ENCODE results near the gene RANBP3.

The RANBP3 gene

GRCh38 chr19:5932146-5932545, 45.8 kb downstream of the RANBP3 start:
- no peak for DNase-seq (ENCODE audit: extremely low read depth in 1 of 2, low read depth in 1 of 2)

GRCh38 chr19:5931251-5931650, 46.7 kb downstream of the RANBP3 start:
- no peak for DNase-seq (ENCODE audit: extremely low read depth in 1 of 2, low read depth in 1 of 2)

DNA sequence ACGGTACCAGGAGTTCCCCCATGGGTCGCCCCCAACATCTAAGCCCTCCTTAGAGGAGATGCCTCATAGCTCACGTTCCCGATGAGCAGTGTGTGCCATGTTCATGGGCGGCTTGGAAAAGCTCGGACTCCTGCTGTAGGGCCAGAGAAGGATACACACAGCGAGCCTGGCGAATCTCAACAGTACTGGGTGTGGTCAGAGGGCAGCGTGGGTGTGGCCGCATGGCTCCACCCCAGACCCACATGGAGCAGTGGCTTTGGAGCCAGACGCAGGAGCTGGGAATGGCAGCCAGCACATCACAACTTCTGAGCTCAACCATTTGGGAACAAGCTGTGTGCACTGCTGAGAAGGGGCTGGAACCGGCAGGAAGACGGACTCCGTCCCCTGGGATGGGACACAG, 48.3 kb downstream of the RANBP3 start:
- DNase-seq (ENCODE audit: extremely low read depth in 1 of 2, low read depth in 1 of 2): no peak

- no peak for DNase-seq (ENCODE audit: extremely low read depth in 1 of 2, low read depth in 1 of 2)
These were observed 48.8 kb downstream of the RANBP3 start for GRCh38 chr19:5929179-5929578.

GRCh38 chr19:5927441-5927821, 50.5 kb downstream of the RANBP3 start:
- no peak for DNase-seq (ENCODE audit: extremely low read depth in 1 of 2, low read depth in 1 of 2)

DNA sequence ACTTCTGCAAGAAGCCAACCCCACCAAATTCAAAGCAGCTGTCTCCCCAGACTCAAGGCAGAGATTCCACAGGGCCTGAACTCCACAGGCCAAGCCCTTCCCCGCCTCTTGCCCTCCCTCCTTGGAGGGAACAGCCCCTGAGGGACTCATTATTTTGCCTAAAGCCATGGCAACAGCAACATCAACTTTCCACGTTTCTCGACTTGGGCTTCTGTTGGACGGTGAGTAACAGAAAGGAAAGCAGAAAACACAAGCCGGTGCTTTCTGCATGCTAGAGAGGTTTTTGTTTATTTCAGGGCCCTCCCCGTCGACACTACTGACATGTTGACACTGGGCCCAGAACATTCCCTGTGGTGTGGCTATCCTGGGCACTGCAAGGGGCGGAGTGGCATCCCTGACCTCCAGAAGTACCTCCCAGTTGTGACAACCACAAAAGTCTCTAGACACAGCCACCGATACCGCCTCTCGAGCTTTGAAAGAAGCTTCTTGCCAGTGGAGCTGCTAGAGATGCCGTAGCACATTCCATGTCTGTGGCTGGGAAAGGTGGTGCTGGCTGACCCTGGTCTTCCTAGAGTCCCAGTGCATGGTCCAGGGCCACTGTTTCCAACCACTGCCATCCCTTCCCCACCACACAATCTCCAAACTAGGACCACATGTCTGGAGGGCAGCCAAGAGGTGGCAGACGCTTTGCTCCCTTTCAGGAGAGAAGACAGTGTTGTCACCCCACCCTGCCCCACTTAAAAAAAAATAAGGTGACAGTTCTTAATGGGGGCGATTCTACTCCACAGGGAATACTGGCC, 51.1 kb downstream of the RANBP3 start:
- DNase-seq (ENCODE audit: extremely low read depth in 1 of 2, low read depth in 1 of 2): no peak

DNA sequence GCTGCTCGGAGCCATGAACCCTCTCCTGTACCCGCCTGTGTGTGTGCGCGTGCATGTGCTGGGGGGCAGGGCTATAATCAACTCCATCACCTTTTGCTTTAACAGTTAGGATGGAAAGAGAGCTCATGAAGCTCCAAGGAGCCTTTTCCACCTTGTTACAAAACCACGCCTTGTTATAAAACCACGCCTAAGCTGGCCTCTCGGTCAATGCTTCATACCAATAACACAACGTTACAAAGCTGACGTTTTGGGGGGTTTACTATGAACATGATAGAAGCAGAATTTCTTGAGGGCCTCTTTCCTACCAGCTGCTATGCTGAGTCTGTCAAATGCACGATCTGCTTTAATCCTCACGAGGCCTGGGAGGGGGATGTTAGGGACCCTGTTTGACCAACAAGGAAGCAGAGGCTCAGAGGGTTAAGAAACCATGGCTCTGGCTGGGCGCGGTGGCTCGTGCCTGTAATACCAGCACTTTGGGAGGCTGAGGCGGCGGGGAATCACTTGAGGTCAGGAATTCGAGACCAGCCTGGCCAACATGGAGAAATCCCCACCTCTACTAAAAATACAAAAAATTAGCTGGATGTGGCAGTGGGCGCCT, 52.0 kb downstream of the RANBP3 start:
- DNase-seq (ENCODE audit: extremely low read depth in 1 of 2, low read depth in 1 of 2): no peak

- DNase-seq (ENCODE audit: extremely low read depth in 1 of 2, low read depth in 1 of 2): no peak
These were observed 54.6 kb downstream of the RANBP3 start for GRCh38 chr19:5923356-5923755.

- DNase-seq (ENCODE audit: extremely low read depth in 1 of 2, low read depth in 1 of 2): no peak
These were observed 55.8 kb downstream of the RANBP3 start for GRCh38 chr19:5922161-5922545.

DNA sequence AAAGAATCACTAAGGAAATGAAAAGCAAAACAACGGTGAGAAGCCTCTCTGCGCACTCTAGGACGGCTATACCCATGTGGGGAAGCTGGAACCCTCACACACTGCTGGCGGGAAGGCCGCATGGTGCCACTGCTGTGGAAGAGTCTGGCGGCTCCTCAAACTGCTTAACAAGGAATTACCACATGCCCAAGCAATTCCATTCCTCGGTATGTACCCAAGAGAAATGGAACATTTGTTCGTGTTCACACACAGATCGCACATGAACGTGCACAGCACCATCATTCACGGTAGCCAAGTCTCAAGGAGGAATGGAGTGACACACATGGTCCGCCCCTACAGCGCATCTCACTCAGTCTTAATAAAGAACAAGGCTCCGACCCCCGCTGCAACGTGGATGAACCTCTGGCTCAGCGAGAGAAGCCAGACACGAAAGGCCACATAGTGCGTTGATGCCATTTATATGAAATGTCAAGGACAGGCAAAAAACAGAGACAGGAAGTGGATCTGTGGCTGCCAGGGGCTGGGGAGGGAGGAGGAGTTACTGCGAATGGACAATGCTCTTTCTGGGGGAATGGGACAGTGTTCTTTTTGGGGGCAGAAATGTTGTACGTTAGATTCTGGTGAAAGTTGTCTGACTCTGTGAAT, 56.3 kb downstream of the RANBP3 start:
- DNase-seq (ENCODE audit: extremely low read depth in 1 of 2, low read depth in 1 of 2): no peak

DNA sequence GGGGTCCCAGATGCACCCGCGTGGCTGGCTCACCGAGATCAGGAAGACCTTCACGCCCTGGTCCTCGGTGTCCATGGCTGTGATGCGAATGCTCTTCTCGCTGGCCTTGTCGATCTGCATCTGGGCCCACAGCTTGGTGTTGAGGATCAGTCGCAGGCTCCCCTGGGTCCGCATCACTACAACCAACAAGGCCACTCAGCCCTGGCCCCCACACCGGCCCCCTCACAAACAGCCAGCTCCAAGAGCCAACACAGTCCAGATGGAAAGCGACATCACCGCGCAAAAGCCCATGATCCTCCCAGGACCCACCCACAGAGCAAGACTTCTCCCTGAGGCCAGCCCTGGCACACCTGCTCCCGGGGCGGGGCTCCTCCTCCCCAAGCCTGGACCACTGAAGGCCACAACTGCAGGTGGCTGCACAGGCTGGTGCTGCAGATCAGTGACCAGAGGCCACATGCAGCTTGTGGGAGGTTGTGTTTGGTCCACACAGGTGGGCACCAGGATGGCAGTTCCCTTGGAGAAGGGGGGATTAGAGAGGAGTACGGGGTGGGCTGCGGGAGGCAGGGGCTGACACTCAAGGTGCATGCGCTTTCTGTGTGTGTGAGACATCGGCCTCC, 59.4 kb downstream of the RANBP3 start:
- DNase-seq (ENCODE audit: extremely low read depth in 1 of 2, low read depth in 1 of 2): no peak

GRCh38 chr19:5917431-5918107, 60.4 kb downstream of the RANBP3 start:
- DNase-seq (ENCODE audit: extremely low read depth in 1 of 2, low read depth in 1 of 2): no peak

DNA sequence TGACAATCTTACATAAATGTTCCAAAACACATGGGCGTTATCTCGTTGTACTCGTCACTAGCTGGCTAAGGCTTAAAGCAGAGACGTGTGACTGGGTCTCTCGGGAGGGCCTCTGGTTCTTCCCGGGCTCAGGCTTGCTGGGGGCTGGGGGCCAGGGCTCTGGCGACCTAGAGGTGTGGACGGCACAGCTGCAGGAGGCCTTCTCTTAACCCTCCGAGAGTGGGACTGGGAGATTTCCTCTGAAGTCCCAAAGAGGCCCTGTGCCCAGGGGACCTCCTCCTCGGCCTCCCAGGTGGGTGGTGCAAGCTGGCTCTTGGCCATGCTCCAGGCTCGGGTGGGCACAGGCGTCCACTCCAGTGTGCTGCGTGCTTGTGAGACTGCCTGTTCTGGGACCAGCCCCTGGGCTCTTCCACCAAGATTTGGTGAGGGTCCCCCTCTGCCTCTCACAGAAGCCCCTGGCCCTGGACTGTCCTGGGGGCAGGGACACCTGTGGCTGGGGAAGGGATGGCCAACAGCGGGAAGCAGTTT, 61.7 kb downstream of the RANBP3 start:
- no peak for DNase-seq (ENCODE audit: extremely low read depth in 1 of 2, low read depth in 1 of 2)

- no peak for DNase-seq (ENCODE audit: extremely low read depth in 1 of 2, low read depth in 1 of 2)
These were observed 62.2 kb downstream of the RANBP3 start for GRCh38 chr19:5915782-5916165.

DNA sequence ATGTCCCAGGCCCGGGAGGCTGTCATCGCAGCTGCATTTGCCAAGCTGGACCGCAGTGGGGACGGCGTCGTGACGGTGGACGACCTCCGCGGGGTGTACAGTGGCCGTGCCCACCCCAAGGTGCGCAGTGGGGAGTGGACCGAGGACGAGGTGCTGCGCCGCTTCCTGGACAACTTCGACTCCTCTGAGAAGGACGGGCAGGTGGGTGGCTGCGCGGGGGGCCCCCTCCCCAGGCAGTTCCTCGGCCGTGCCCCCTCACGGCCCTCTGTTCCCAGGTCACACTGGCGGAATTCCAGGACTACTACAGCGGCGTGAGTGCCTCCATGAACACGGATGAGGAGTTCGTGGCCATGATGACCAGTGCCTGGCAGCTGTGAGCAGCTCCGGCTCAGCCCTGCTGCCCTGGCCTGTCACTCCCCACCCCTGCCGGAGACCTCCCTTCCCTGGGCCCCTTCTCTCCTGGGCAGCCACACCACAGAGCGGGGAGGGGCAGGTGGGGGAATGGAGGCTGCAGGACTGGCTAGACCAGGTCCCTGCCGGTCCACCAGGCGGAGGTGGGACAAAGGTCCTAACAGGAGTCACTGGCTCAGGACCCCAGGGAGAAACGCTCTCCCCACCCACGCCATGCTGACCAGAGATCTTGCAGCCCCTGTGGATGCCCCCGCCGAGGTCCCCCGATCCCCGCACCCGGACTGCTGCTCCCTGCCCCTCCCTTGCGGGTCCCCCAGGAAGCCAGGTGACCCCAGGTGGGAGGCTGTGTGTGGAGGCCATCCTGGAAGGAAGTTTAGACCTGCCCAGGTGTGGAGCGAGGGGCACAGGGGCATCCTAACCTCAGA, 62.8 kb downstream of the RANBP3 start:
- no peak for DNase-seq (ENCODE audit: extremely low read depth in 1 of 2, low read depth in 1 of 2)

DNA sequence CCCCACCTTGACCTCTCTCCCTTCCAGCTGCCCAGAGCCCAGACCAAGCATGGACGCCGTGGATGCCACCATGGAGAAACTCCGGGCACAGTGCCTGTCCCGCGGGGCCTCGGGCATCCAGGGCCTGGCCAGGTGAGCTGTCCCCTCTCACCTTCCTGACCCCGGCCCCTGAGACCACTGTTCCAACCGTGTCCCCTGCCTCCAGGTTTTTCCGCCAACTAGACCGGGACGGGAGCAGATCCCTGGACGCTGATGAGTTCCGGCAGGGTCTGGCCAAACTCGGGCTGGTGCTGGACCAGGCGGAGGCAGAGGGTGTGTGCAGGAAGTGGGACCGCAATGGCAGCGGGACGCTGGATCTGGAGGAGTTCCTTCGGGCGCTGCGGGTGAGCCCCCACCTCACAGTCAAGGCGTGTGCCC, 63.6 kb downstream of the RANBP3 start:
- DNase-seq (ENCODE audit: extremely low read depth in 1 of 2, low read depth in 1 of 2): no peak

DNA sequence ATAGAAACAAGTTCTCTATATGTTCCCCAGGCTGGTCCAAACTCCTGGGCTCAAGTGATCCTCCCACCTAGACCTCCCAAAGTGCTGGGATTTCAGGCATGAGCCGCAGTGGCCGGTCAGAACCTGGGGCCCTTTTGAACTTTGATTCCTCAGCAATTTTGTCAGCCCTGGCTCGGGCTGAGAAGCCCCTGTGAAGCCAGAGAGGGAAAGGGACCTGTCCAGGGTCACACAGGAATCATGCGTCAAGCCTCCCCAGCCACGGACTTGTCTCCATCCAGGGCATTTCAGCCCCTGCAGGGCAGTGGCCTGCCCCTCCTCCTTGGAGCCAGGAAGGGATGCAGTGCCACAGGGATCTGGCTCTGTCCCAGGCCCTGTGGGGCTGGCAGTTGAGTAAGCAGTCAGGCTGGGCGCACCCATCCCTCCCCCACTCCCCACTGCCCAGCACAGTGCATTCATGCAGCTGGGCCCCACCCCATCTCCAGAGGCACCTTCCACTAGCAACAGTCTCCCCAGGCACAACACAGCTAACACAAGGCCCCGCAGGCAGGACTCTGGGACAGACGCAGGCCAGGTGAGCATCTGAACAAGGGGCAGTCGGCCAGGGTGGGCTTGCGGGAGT, 64.1 kb downstream of the RANBP3 start, which contains the start of gene CAPS:
Gene CAPS, plus strand, starts transcription at position 516 of the 619 bp plus-strand sequence. CDS start 153 bp downstream, outside the sequence.
- no peak for DNase-seq (ENCODE audit: extremely low read depth in 1 of 2, low read depth in 1 of 2)

DNA sequence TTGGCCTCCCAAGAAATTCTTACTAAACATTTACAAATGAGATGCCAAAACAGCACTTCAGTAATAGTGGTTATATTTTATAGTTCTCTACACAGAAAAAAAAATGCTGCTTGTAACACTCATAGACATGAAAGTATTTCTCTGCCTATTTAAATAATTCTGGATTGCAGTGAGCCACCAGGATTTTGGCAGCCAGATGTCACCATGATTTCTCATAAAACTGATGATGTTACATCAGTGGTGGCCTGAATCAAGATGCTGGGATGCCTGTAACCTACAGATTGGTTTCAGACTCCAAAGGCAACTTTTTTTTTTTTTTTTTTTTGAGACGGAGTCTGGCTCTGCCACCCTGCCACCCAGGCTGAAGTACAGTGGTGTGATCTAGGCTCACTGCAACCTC, 66.6 kb downstream of the RANBP3 start:
- no peak for DNase-seq (ENCODE audit: extremely low read depth in 1 of 2, low read depth in 1 of 2)

DNA sequence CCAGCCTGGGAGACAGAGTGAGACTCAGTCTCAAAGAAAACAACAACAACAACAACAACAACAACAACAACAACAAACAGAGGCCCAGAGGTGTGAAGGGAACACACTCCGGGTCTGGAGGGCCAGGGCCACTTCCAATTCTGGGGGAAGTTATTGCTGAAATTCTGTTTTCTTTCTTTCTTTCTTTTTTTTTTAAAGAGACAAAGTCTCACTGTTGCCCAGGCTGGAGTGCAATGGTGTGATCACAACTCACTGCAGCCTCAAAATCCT, 67.4 kb downstream of the RANBP3 start:
- DNase-seq (ENCODE audit: extremely low read depth in 1 of 2, low read depth in 1 of 2): no peak
